ENCODE measurements around the gene XCR1. TPM values are rescaled to one million over a fixed set of nuclear protein-coding genes. Genes with fewer than 3 reads are reported as not detected.

XCR1 gene
- total RNA-seq, 4 donors from 2014 or later, result 0.04 TPM; not detected in 3

- peaks cover 0 to 6% (median 0%) of the 10 kb centered on the region in 3 donors for H3K9me3 ChIP-seq
- H3K4me1 ChIP-seq, result no peaks in the 10 kb centered on the region
- no peaks in the 10 kb centered on the region for H3K27me3 ChIP-seq
- no peak overlapping the region for H3K27ac ChIP-seq
- in situ Hi-C loops (cut with MboI; ENCODE audit: low sequenced_read_pairs in 4 of 4) (no loop called here), intact Hi-C loops (cut with DNase I; ENCODE audit: low total_unique reads) (no loop called here)
- H3K36me3 ChIP-seq, result no peaks in the 10 kb centered on the region
- no peak overlapping the region for H3K4me3 ChIP-seq
- no peak for TF ChIP-seq CTCF (IDR thresholded peaks at IDR 0.05 in 4 of 5, conservative IDR thresholded peaks at IDR 0.05 in 1 of 5)
- TF ChIP-seq POLR2A (IDR thresholded peaks at IDR 0.05), result no peak
- DNase-seq (no peak), ATAC-seq (no peak)
These were observed 584 bp upstream of the XCR1 start for GRCh38 chr3:46027736-46028397.

GRCh38 chr3:46025139-46025538 lies 2.1 kb downstream of the XCR1 start:
- Histone ChIP-seq H3K4me1 (no peaks in the 10 kb centered on the region), H3K36me3 (no peaks in the 10 kb centered on the region), H3K27me3 (no peaks in the 10 kb centered on the region), H3K4me3 (no peak overlapping the region), H3K9me3 (peaks cover 0 to 6% (median 0%) of the 10 kb centered on the region in 3 donors), H3K27ac (no peak overlapping the region)
- no peak for DNase-seq
- in situ Hi-C loops (cut with MboI; ENCODE audit: low sequenced_read_pairs in 4 of 4) (no loop called here), intact Hi-C loops (cut with DNase I; ENCODE audit: low total_unique reads) (no loop called here)
- TF ChIP-seq POLR2A (IDR thresholded peaks at IDR 0.05), result no peak
- no peak for TF ChIP-seq CTCF (IDR thresholded peaks at IDR 0.05 in 4 of 5, conservative IDR thresholded peaks at IDR 0.05 in 1 of 5)
- no peak for ATAC-seq

GRCh38 chr3:46024131-46024530 lies 3.2 kb downstream of the XCR1 start:
- no peaks in the 10 kb centered on the region for H3K27me3 ChIP-seq
- no peaks in the 10 kb centered on the region for H3K4me1 ChIP-seq
- H3K9me3 ChIP-seq, result peaks cover 0 to 6% (median 0%) of the 10 kb centered on the region in 3 donors
- no peaks in the 10 kb centered on the region for H3K36me3 ChIP-seq
- intact Hi-C loops (cut with DNase I; ENCODE audit: low total_unique reads), result no loop called here
- ATAC-seq (no peak), DNase-seq (no peak)
- no peak overlapping the region for H3K4me3 ChIP-seq
- in situ Hi-C loops (cut with MboI; ENCODE audit: low sequenced_read_pairs in 4 of 4), result no loop called here
- TF ChIP-seq CTCF (IDR thresholded peaks at IDR 0.05 in 4 of 5, conservative IDR thresholded peaks at IDR 0.05 in 1 of 5) (no peak), POLR2A (IDR thresholded peaks at IDR 0.05) (no peak)
- no peak overlapping the region for H3K27ac ChIP-seq

- no peak overlapping the region for H3K27ac ChIP-seq
- intact Hi-C loops (cut with DNase I; ENCODE audit: low total_unique reads) (no loop called here), in situ Hi-C loops (cut with MboI; ENCODE audit: low sequenced_read_pairs in 4 of 4) (no loop called here)
- no peak overlapping the region for H3K4me3 ChIP-seq
- no peak for DNase-seq
- no peaks in the 10 kb centered on the region for H3K27me3 ChIP-seq
- ATAC-seq, result no peak
- no peaks in the 10 kb centered on the region for H3K4me1 ChIP-seq
- H3K36me3 ChIP-seq, result no peaks in the 10 kb centered on the region
- peaks cover 0 to 6% (median 0%) of the 10 kb centered on the region in 3 donors for H3K9me3 ChIP-seq
- TF ChIP-seq CTCF (IDR thresholded peaks at IDR 0.05 in 4 of 5, conservative IDR thresholded peaks at IDR 0.05 in 1 of 5) (no peak), POLR2A (IDR thresholded peaks at IDR 0.05) (no peak)
These were observed 4.1 kb downstream of the XCR1 start for GRCh38 chr3:46022909-46023785.
